Stimulated activated CD4-positive, alpha-beta T cell treated with anti-CD3 and anti-CD28 coated beads, Interleukin-4, amount 100 ng/mL, for 24 hours (primary cell): ENCODE data around the gene RUNX3.

Source experiments
- DNase-seq: peaks from one replicate; pipeline ENCODE4 v3.0.0-alpha.2; 2020

RUNX3 gene

DNA sequence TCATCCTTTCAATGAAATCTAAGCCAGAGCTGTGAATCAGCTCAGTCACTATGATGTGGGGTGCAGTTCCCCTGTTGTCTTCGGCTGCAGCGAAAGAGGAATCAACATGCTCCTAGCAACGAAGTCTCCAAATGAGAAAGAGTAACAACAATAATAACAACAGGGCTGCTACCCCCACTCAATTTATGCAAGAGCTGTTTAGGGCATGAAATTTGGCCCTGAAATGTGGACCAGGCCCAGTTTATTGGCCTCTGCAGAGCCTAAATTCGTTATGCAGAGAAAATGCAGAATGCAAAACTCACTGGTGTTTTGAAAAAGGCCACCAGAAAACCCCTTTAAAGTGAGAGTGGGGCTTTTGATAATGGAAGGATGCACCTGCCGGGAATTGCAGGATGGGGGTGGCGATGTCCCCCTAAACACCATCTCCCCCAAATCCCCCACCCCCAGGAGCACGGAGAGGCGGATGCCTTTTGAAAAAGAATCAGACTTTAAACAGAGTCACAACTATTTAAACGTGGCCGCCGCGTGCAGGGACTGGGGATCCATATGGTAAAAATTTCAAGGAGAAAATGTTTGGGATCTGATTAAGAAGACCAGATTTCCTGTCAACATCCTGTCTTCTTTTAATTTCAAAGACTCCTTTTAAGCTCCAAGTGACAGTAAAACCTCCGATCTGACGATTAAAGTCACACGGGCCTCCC is 1.9 kb downstream of the RUNX3 start:
- DNase-seq: no peak

- DNase-seq: no peak
Observed at GRCh38 chr1:24927473-24927872, 2.6 kb downstream of the RUNX3 start.

DNA sequence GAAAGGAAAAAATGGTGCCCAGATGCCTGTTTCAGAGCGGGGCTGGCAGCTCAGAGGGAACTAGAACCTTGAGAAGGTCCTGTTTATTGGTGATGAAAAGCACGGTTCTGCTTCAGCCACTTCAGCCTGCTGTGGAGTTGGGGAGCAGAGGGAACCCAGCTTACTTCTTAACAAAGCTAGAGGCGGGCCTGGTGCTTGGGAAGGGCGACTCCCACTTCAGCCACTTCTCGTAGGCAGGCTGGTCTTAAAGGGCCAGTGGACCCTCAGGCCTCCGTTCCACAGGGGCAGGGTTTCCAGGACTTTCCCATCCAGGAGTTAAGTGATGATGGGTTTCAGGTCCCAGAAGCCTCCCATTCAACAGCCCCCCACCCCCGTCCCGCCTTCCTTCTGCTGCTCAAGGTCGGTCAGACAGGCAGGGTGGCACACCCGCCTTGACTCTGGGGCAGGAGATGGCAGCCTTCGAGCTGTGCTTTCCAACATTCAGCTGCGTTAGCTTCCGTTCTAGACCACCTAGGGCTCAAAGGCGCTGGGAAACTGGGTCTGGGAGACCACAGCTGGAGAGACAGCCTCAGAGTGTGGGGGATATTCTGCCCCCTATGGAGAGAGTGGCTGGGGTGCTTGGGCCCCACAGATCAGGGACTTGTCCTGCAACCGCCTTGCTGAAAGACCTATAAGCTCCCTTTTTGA is 3.4 kb downstream of the RUNX3 start:
- no peak for DNase-seq

GRCh38 chr1:24925963-24926362 is 4.1 kb downstream of the RUNX3 start:
- no peak for DNase-seq

DNA sequence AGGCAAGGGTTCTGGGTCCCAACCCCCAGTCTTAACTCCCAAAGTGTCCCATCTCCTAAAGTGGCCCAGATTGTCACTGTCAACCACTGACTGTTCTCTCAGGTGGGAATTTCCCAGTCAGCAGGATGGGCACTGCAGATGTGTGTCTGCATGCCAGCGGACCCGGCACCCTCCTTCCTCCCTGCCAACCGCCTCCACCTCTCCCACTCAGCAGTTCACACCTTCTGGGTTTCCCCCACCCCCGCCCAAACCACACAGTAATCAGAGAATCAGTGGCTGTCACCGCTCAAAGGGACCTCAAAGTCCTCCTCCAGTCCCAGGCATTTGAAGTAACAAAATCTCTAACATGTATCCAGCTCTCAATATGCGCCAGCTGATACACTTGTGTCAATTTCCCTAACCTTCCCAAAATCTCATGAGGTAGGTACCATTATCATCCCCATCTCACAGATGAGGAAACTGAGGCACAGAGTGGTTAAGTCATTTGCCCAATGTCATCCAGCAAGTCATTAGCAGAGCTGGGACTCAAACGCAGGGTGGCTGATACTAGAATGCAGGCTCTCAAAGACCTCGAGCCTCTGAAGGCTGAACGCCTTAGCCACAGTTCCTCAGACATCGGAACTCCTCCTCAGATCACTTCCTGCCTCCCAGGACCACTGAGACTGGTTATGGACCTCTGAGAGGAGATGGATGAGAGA is 4.8 kb downstream of the RUNX3 start:
- peak; percentile 87 for DNase-seq

GRCh38 chr1:24923485-24924113 is 6.5 kb downstream of the RUNX3 start:
- no peak for DNase-seq

DNA sequence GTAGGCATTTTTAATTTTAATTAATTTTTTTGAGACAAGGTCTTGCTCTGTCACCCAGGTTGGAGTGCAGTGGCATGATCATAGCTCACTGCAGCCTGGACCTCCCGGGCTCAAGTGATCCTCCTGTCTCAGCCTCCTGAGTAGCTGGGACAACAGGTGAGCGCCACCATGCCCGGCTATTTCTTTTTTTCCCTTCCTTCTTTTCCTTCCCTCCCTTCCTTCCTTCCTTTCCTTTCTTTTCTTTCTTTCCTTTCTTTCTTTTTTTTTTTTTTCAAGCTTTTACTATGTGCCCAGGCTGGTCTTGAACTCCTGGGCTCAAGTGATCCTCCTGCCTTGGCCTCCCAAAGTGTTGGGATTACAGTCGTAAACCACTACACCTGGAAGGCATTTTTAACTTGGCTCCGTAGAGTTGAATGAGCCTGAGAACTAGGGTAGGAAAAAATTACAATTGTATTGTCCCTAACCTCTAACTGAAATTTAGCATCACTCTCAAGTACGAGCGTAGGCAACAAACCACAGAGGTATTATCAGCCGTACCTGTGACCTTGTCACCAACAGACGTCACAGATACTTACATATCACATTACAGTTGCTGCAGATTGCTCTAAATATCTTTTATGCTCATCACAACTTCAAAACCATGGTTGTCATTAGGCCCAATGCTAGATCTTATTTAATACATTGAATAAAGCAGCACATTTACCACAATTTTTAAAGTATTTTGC is 8.0 kb downstream of the RUNX3 start:
- no peak for DNase-seq

DNA sequence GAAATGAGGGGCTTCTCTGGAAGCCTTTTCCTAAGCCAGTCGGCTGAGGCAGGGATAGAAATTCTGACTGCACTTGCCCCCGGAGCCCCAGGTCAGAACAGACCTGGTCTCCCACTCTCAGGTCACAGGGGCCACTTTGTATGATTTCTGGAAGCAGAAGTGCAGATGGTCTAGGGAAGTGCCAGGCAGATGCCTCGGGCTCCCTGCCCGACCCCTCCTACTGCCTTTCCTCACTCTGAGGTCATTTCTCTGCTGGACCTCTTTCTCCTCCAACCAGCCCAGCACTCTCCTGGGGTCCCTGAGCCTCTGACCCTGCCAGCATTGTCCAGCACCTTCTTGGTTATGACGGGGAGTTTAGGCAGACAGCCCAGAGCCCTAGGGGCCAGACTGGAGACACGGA is 8.7 kb downstream of the RUNX3 start:
- no peak for DNase-seq

DNA sequence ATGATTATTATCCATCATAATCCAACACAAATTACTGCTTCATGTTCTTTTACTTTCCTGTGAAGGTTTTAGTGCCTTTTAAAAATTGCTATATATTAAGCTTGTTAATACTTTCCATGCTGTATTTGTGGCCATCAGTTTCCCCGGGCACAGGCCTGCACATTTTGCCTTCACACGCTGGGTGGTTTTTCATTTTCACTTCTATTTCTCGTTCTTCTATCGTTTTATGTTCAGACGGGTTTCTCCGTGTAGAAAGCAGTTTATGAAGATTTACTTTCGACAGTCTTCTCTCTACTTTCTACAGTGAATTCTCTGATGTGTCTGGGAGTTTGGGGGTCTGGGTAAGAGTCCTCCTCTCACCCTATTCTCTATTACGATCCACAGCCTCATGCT is 9.5 kb downstream of the RUNX3 start:
- peak; percentile 44 for DNase-seq

GRCh38 chr1:24919791-24920532 is 10.1 kb downstream of the RUNX3 start:
- peak; percentile 76 for DNase-seq

DNA sequence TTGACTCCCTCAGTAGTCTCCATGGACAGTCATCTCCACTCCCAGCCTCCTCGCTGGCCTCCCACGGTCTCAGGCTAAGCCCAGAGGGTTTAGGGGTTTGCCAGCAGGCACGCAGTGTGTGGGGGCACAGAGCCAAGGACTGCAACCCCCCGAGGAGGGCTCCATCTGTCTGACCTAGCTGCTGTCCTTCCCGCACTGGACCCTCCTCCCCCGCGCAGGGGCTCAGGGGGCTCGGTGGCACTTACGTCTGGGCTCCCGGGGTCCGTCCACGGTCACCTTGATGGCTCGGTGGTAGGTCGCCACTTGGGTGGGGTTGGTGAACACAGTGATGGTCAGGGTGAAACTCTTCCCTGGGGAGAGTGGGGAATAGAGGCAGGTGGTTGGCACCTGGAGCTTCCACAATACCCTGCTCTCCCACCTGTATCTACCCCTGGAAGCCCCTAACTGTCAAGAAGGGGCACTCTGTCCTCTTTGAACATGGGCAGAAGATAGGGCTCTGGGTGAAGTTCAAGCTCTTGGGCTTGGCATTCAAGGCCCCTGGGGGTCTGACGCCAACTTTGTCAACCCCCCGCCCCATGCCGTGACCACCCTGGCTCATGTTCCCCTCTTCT is 11.0 kb downstream of the RUNX3 start:
- DNase-seq: no peak

- DNase-seq: no peak
Observed at GRCh38 chr1:24918370-24918769, 11.7 kb downstream of the RUNX3 start.

GRCh38 chr1:24917327-24918074 is 12.6 kb downstream of the RUNX3 start:
- no peak for DNase-seq

GRCh38 chr1:24915816-24916602 is 14.1 kb downstream of the RUNX3 start:
- no peak for DNase-seq

DNA sequence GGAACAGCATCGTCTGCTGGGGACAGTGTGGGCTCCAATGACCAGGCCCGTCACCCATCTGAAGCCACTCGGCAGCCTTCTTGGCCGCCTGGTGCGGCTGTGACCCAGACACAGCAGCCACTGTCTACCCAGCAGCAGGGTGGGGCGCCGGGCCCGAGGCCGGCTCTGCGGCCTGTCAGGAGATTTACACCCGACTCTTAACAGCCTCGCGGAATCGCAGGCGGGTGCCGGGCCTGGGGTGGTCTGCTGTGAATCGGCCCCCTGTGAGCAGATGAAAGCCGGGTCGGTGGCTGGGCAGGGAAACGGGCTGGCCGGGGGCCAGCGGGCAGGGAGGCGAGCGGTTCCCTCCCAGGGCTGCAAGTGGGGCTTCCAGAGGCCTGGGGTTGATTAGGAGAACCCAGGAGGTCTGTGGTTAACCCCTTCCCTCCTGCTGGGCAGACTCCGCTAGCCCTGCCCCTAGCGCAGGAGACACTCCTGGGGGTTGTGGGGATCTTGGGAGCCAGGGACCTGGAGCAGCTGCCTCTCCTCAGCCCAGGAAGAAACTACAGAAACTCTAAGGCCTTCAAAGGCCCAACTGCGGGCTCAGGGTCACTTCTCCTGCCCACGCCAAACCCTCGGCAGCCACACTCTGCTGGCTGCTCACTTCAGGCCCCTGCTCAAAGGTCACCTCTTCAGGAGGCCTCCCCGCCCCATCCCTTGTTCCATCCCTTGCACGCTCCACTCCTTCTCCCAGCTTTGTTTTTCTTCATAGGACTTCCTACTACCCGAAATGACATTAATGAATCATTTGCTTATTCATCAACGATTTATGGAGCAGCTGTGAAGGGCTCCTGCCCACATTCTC is 15.6 kb downstream of the RUNX3 start:
- no peak for DNase-seq

GRCh38 chr1:24913616-24914225 is 16.4 kb downstream of the RUNX3 start:
- DNase-seq: no peak

GRCh38 chr1:24913274-24913604 is 16.8 kb downstream of the RUNX3 start:
- no peak for DNase-seq

DNA sequence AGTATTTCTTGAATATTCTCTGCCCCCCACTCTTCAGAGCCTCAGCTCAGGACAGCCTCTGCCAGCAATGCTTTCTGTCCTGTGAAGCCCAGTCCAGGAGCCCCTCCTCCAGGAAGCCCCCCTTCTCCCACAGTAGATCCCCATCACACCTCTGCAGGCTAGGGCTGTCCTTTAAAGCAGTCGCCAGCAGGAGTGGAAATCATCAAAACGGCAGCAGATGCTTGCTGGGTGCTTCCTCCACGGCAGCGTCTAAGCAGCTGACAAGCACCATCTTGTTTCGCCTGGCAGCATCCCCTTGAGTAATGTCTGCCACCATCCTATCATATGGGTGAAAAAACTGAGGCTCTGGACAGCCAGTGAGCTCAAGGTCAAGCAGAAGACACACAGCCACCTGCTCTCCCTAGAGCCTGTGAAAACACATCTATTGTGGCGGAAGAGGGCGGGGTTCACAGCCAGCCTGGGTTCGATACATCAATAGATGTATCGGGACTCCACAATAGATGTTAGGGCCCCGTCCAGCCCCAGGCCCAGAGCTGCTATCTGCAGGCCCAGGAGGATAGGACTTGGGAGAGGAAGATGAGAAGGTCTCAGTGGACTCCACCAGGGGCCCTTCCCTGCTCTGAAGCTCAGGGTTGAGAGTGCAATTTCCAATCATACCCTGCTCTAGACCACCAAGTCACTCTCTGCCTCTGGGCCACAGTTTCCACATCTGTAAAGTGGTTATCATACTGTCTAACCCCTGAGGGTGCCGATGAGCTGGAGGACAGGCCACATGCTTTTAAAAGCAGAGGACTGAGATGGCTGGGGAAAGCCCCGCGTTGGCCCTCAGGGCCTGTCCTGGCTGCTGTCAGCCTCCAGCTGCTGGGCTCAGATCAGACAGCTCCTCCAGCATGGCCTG is 17.5 kb downstream of the RUNX3 start:
- no peak for DNase-seq
